Esophagus squamous epithelium (tissue), 4 donors: Measurements from ENCODE around the gene DAND5.

Source experiments
- POLR2A ChIP-seq, 4 donors: fragments of 450-650 bp; IDR thresholded peaks; one replicate each; pipeline ENCODE4 v1.6.1; 2017; ENCODE audit warnings: antibody characterized with exemption in 4 of 4, mild to moderate bottlenecking in 4 of 4, moderate library complexity in 3 of 4
- TF ChIP-seq, protein P1 (sequence below), 6 experiments: fragments of 450-650 bp in 4 of 6; fragments of 200-600 bp in 2 of 6; sonication (generic) in 2 of 6; IDR thresholded peaks; one replicate each; pipeline ENCODE4 v1.5.1; 2016 to 2019; ENCODE audit warnings: antibody characterized with exemption in 6 of 6, mild to moderate bottlenecking in 4 of 6, moderate library complexity in 4 of 6

DNA sequence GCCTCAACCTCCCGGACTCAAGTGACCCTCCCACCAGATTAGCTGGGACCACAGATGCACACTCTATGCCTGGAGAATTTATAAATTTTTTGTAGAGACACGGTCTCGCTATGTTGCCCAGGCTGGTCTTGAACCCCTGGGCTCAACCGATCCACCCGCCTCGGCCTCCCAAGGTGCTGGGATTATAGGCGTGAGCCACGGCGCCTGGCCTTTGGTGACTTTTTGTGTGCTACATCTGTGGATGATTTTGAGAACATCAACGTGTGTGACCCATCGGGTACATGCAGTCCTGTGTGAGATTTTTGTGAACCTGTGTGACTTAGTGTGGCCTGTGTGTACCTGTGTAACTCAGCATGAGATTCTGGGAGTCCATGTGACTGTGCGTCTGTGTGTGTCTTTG is 17.4 kb downstream of the DAND5 start:
- TF ChIP-seq, protein P1, sequence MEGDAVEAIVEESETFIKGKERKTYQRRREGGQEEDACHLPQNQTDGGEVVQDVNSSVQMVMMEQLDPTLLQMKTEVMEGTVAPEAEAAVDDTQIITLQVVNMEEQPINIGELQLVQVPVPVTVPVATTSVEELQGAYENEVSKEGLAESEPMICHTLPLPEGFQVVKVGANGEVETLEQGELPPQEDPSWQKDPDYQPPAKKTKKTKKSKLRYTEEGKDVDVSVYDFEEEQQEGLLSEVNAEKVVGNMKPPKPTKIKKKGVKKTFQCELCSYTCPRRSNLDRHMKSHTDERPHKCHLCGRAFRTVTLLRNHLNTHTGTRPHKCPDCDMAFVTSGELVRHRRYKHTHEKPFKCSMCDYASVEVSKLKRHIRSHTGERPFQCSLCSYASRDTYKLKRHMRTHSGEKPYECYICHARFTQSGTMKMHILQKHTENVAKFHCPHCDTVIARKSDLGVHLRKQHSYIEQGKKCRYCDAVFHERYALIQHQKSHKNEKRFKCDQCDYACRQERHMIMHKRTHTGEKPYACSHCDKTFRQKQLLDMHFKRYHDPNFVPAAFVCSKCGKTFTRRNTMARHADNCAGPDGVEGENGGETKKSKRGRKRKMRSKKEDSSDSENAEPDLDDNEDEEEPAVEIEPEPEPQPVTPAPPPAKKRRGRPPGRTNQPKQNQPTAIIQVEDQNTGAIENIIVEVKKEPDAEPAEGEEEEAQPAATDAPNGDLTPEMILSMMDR (IDR thresholded peaks at IDR 0.05): no peak
- TF ChIP-seq POLR2A (IDR thresholded peaks at IDR 0.05): no peak
